GM21737 (cell line): ENCODE measurements around the gene SLC35F3.

ENCODE experiments used
- ATAC-seq: cut with Tn5 transposase; IDR thresholded peaks from one replicate; pipeline ENCODE4 v1.9.1; 2021; ENCODE audit warnings: mild to moderate bottlenecking, moderate library complexity; ENCODE audit not compliant: unreplicated experiment

Gene SLC35F3

GRCh38 chr1:234214911-234215892 lies 310.7 kb downstream of the SLC35F3 start:
- ATAC-seq = no peak

- ATAC-seq = no peak
Measured at GRCh38 chr1:234216116-234216703, 311.7 kb downstream of the SLC35F3 start.

- ATAC-seq = no peak
Measured at GRCh38 chr1:234217316-234217840, 312.9 kb downstream of the SLC35F3 start.

- no peak for ATAC-seq
Measured at GRCh38 chr1:234218078-234218477, 313.6 kb downstream of the SLC35F3 start.

GRCh38 chr1:234219711-234220110 lies 315.2 kb downstream of the SLC35F3 start:
- no peak for ATAC-seq

- no peak for ATAC-seq
Measured at GRCh38 chr1:234221601-234222000, 317.1 kb downstream of the SLC35F3 start.

GRCh38 chr1:234222561-234223280 lies 318.2 kb downstream of the SLC35F3 start:
- ATAC-seq = no peak

GRCh38 chr1:234226113-234226818 lies 321.8 kb downstream of the SLC35F3 start:
- ATAC-seq = no peak

GRCh38 chr1:234226819-234227165 lies 322.3 kb downstream of the SLC35F3 start:
- no peak for ATAC-seq

- no peak for ATAC-seq
Measured at GRCh38 chr1:234229581-234230387, 325.3 kb downstream of the SLC35F3 start.

GRCh38 chr1:234230414-234230862 lies 326.0 kb downstream of the SLC35F3 start:
- peak; percentile 63 for ATAC-seq

- no peak for ATAC-seq
Measured at GRCh38 chr1:234231061-234231892, 326.8 kb downstream of the SLC35F3 start.

GRCh38 chr1:234231893-234232276 lies 327.4 kb downstream of the SLC35F3 start:
- no peak for ATAC-seq

- ATAC-seq = no peak
Measured at GRCh38 chr1:234234199-234234598, 329.7 kb downstream of the SLC35F3 start.

GRCh38 chr1:234235434-234235881 lies 331.0 kb downstream of the SLC35F3 start:
- ATAC-seq = no peak

GRCh38 chr1:234237393-234237792 lies 332.9 kb downstream of the SLC35F3 start:
- ATAC-seq = no peak

GRCh38 chr1:234238060-234238459 lies 333.6 kb downstream of the SLC35F3 start:
- ATAC-seq = no peak

GRCh38 chr1:234239515-234239914 lies 335.0 kb downstream of the SLC35F3 start:
- ATAC-seq = no peak

GRCh38 chr1:234239936-234240335 lies 335.5 kb downstream of the SLC35F3 start:
- ATAC-seq = no peak
